ENCODE measurements around the gene KLRD1.
"Not testable (repeated sequence)": the region's sequence is repeated elsewhere in the genome, so short reads cannot be mapped to it uniquely, and the experiment has no call there.

Gene KLRD1

DNA sequence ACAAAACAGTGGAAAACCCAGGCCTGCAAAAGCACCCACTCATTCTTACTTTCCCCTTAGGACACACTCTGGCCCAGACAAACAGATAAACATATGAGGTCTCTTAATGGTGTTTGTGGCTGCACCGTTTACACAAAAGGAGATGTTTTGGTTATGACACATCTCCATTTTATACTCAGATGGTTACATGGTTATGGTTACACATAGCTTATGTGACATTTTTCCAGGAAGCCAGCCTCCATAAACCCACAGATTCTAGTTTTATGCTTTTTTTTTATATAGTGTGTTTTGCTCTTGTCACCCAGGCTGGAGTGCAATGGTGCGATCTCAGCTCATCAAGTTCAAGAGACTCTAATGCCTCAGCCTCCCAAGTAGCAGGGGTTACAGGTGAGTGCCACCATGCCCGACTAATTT lies 3.5 kb upstream of the KLRD1 start:
- no peak overlapping the region for H3K4me3 ChIP-seq (ENCODE audit: low read depth, low read length)
- TF ChIP-seq, protein P1, sequence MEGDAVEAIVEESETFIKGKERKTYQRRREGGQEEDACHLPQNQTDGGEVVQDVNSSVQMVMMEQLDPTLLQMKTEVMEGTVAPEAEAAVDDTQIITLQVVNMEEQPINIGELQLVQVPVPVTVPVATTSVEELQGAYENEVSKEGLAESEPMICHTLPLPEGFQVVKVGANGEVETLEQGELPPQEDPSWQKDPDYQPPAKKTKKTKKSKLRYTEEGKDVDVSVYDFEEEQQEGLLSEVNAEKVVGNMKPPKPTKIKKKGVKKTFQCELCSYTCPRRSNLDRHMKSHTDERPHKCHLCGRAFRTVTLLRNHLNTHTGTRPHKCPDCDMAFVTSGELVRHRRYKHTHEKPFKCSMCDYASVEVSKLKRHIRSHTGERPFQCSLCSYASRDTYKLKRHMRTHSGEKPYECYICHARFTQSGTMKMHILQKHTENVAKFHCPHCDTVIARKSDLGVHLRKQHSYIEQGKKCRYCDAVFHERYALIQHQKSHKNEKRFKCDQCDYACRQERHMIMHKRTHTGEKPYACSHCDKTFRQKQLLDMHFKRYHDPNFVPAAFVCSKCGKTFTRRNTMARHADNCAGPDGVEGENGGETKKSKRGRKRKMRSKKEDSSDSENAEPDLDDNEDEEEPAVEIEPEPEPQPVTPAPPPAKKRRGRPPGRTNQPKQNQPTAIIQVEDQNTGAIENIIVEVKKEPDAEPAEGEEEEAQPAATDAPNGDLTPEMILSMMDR (IDR thresholded peaks at IDR 0.05; ENCODE audit: low read depth, low read length, missing control alignments), result no peak
- DNase-seq (ENCODE audit: low read depth), result no peak

DNA sequence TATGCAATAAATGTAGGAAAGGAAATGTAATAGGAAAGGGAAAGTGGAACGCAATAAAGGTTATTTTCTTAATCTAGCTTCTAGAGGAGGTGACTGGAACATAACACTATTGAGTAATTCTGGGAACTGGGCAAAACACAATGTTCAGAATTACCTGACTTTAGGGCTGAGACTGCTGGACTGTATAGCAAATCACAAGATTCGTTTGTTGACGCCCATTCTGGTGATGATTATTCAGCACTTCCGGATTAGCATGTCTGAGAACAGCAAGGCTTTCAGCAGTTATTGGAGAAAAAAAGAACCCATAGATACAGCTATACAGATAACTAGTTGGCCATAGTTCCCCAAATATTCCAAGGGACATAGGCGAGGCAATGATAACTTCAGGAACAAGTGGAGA lies 2.3 kb upstream of the KLRD1 start:
- TF ChIP-seq, protein P1 (IDR thresholded peaks at IDR 0.05; ENCODE audit: low read depth, low read length, missing control alignments), result no peak
- no peak overlapping the region for H3K4me3 ChIP-seq (ENCODE audit: low read depth, low read length)
- no peak for DNase-seq (ENCODE audit: low read depth)

DNA sequence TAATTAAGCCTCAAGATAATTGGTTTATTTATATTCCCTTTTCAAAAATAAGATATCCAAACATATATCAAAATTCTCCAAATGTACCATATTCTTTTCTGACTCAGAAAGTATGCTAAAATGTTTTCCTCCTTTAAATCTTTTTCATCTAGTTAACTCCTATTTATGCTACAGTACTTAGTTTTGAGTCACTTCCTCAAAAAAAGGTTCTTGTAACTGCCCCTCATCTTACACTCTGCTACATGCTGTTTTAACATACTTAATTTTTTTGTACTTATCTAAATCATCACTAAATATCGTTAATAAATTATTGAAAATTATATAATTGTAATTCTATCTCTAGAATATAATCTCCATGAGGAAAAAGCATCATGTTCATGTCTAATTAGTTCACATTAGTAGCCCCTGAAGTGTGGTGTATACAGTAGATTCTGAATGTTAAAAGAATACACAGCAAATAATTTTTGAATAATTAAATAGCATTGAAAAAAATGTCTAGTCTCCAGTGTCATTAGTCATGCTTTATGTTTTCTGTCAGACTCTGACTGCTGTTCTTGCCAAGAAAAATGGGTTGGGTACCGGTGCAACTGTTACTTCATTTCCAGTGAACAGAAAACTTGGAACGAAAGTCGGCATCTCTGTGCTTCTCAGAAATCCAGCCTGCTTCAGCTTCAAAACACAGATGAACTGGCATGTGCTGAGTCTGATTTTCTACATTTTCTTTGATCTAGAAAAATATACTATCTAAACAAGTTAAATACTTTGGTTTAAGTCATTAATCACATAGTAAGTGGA lies 3.5 kb downstream of the KLRD1 start:
- TF ChIP-seq, protein P1 (IDR thresholded peaks at IDR 0.05; ENCODE audit: low read depth, low read length, missing control alignments), result no peak
- DNase-seq (ENCODE audit: low read depth), result no peak
- H3K4me3 ChIP-seq (ENCODE audit: low read depth, low read length), result no peak overlapping the region

DNA sequence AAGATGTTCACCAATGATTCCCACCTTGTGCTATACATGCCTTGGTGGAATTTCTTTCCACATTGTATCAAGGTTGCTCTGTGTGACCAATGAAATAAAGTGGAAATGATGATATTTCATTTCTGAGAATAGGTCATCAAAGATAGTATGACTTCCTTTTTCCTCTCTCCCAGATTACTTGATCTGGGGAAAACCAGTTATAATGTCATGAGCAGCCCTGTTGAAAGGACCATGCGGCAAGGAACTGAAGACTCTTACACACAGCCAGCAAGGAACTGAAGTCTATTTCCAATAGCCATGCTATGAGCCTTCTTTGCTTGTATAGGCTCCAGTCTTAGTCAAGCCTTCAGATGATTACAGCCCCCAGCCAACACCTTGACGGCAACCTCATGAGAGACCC lies 11.7 kb downstream of the KLRD1 start:
- no peak for DNase-seq (ENCODE audit: low read depth)
- TF ChIP-seq, protein P1 (IDR thresholded peaks at IDR 0.05; ENCODE audit: low read depth, low read length, missing control alignments), result no peak
- H3K4me3 ChIP-seq (ENCODE audit: low read depth, low read length), result no peak overlapping the region

DNA sequence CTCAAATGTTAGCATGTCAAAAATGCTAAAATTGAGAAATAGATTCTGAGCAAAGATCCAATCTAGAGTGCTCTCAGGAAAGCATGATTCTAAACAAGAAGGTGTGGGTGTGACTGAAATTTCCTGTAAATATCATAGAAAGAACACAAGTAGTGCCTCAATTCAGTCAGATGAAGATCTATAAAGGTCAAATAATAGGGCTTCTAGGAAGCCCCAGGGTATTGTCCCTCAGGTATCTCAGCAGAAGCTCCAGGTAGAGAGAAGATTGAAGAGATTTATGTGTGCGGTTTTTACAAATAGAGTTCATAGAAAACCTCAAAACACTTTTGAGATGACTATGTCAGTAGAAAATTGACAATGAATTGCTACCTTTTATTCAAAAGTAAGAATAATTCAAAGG lies 13.0 kb downstream of the KLRD1 start:
- no peak for DNase-seq (ENCODE audit: low read depth)
- TF ChIP-seq, protein P1 (IDR thresholded peaks at IDR 0.05; ENCODE audit: low read depth, low read length, missing control alignments), result no peak
- no peak overlapping the region for H3K4me3 ChIP-seq (ENCODE audit: low read depth, low read length)

DNA sequence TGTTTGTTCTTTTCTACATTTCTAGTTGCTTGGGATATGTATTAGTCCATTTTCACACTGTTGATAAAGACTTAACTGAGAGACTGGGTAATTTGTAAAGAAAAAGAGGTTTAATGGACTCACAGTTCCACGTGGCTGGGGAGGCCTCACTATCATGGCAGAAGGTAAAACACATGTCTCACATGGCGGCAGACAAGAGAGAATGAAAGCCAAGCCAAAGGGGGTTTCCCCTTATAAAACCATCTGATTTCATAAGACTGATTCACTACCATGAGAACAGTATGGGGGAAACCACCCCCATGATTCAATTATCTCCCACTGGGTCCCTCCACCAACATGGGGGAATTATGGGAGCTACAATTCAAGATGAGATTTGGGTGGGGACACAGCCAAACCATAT lies 21.0 kb downstream of the KLRD1 start:
- DNase-seq (ENCODE audit: low read depth), result not testable (repeated sequence)

DNA sequence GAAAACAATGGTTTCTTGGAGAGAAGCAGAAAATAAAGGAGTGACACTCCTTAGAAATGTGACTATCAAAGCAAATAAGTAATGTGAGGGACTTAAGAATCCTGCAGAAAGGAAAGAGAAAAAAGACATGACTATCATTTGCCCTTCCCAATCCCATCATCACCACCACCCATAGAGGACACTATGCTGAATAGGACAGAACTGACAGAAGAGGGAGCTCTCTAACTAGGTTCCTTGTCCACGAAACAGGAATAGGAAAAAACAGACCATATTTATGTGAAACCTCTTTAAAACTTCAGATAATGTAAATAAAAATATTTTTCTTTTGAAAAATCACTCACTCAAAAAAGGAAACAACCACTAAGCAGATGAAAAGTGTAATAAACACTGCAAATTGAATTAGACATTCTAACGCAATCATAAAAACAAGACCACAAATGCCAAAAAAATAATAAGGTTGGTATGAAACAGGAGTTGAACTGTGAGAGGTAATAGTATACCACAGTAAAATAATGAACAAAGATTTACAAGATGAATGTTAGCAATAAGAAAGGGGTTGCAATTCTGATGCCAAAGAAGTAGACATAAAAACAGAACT lies 24.1 kb downstream of the KLRD1 start:
- no peak for DNase-seq (ENCODE audit: low read depth)
- TF ChIP-seq, protein P1 (IDR thresholded peaks at IDR 0.05; ENCODE audit: low read depth, low read length, missing control alignments), result peak; percentile 54
- no peak overlapping the region for H3K4me3 ChIP-seq (ENCODE audit: low read depth, low read length)

More for the DNA sequence above, 21.0 kb downstream of the KLRD1 start:
- not testable (repeated sequence) for H3K4me3 ChIP-seq (ENCODE audit: low read depth, low read length)

DNA sequence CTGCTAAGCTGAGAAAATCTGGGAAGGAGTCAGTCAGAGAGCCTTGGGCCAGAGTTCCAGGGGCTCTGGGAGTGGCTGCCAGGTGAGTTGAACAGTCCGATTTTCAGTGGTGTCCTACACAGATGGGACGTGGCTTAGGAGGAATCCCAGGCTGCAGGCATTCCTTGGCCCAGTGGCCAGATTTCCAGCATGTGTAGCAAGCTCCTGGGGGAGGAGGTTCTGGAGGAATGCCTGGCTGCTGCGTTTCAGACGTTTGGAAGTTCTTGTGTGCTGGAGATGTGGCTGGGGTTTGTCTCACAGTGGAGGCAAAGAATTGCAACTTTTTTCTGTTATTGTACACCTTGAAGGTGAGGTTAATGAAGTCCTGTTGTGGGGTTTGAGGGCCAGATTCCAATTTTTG lies 28.5 kb downstream of the KLRD1 start:
- not testable (repeated sequence) for H3K4me3 ChIP-seq (ENCODE audit: low read depth, low read length); DNase-seq (ENCODE audit: low read depth)

DNA sequence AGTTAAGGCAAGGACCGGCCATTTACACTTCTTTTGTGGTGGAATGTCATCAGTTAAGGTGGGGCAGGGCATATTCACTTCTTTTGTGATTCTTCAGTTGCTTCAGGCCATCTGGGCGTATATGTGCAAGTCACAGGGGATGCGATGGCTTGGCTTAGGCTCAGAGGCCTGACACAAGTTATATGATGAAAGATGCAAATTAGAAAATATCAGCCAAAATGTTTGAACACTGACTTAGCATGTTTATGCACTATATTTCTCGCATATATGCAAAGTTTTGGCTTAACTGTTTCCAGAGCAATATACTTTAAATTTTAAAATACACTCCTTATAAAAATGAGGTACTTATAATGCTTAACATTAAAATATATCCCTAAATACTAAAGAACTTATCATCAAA lies 30.8 kb downstream of the KLRD1 start:
- DNase-seq (ENCODE audit: low read depth); H3K4me3 ChIP-seq (ENCODE audit: low read depth, low read length): not testable (repeated sequence)
